ENCODE measurements around the gene CSTF3.

The CSTF3 gene

GRCh38 chr11:33083918-33084317, 77.4 kb downstream of the CSTF3 start:
- H3K9me3 ChIP-seq (ENCODE audit: control insufficient read depth, insufficient read depth, low read depth, low read length): no peaks in the 10 kb centered on the region
- H3K36me3 ChIP-seq (ENCODE audit: control insufficient read depth in 2 of 2, insufficient read depth in 1 of 2, low read length in 2 of 2): peaks cover 5 to 83% of the 10 kb centered on the region in 2 experiments
- H3K27ac ChIP-seq (ENCODE audit: extremely low read depth, low read depth, low read length): no peak overlapping the region
- CTCF ChIA-PET: interaction anchor here (0.6 to 1.0 kb wide), 2 partner anchors 19 to 1212 kb away, joined by 3 to 4 read pairs; no protein-coding TSS in a partner anchor
- H3K4me3 ChIP-seq (ENCODE audit: low read depth, low read length): no peak overlapping the region
- H3K4me1 ChIP-seq (ENCODE audit: control insufficient read depth, insufficient read depth, low read length): no peaks in the 10 kb centered on the region
- POLR2A ChIA-PET: no interaction called here
- no peak for TF ChIP-seq ZIC2 (tag by site-specific recombination; IDR thresholded peaks at IDR 0.05)
- no peak for TF ChIP-seq ZNF426 (tag by site-specific recombination; IDR thresholded peaks at IDR 0.05)
- no peak for TF ChIP-seq ZNF37A (tag by site-specific recombination; IDR thresholded peaks at IDR 0.05)
- no peak for TF ChIP-seq ZFP69B (tag by site-specific recombination; IDR thresholded peaks at IDR 0.05)
- no peak for TF ChIP-seq ZNF561 (tag by site-specific recombination; IDR thresholded peaks at IDR 0.05; ENCODE audit: borderline replicate concordance)
- no peak for TF ChIP-seq RBAK (tag by site-specific recombination; IDR thresholded peaks at IDR 0.05)
- no peak for TF ChIP-seq ZNF211 (tag by site-specific recombination; IDR thresholded peaks at IDR 0.05; ENCODE audit: low read depth)
- TF ChIP-seq MEIS1 (CRISPR knock-in tag; IDR thresholded peaks at IDR 0.05; ENCODE audit: borderline replicate concordance): no peak
- no peak for TF ChIP-seq ZNF792 (tag by site-specific recombination; IDR thresholded peaks at IDR 0.05)
- no peak for TF ChIP-seq ZBTB21 (tag by site-specific recombination; IDR thresholded peaks at IDR 0.05)
- TF ChIP-seq ZSCAN30 (tag by site-specific recombination; IDR thresholded peaks at IDR 0.05): no peak
- no peak for TF ChIP-seq TSHZ1 (tag by site-specific recombination; IDR thresholded peaks at IDR 0.05; ENCODE audit: borderline replicate concordance)
- TF ChIP-seq TRIM28 (IDR thresholded peaks at IDR 0.05; ENCODE audit: borderline replicate concordance, low read length): no peak
- TF ChIP-seq ZNF24 (tag by site-specific recombination; IDR thresholded peaks at IDR 0.05): no peak
- TF ChIP-seq GLIS2 (tag by site-specific recombination; IDR thresholded peaks at IDR 0.05): no peak
- TF ChIP-seq ZNF391 (tag by site-specific recombination; IDR thresholded peaks at IDR 0.05; ENCODE audit: borderline replicate concordance, low read depth): no peak
- no peak for TF ChIP-seq ZNF548 (tag by site-specific recombination; IDR thresholded peaks at IDR 0.05)

- CTCF ChIA-PET: no interaction called here
- H3K36me3 ChIP-seq (ENCODE audit: control insufficient read depth in 2 of 2, insufficient read depth in 1 of 2, low read length in 2 of 2): peaks cover 8 to 79% of the 10 kb centered on the region in 2 experiments
Observed at GRCh38 chr11:33072465-33072864, 88.8 kb downstream of the CSTF3 start.

More at GRCh38 chr11:33072465-33072864, 88.8 kb downstream of the CSTF3 start:
- POLR2A ChIA-PET: no interaction called here
- no peaks in the 10 kb centered on the region for H3K4me1 ChIP-seq (ENCODE audit: control insufficient read depth, insufficient read depth, low read length)
- H3K4me3 ChIP-seq (ENCODE audit: low read depth, low read length): no peak overlapping the region
- H3K9me3 ChIP-seq (ENCODE audit: control insufficient read depth, insufficient read depth, low read depth, low read length): no peaks in the 10 kb centered on the region
- no peak for TF ChIP-seq ZNF426 (tag by site-specific recombination; IDR thresholded peaks at IDR 0.05)
- no peak for TF ChIP-seq GLIS2 (tag by site-specific recombination; IDR thresholded peaks at IDR 0.05)
- no peak for TF ChIP-seq ZNF660 (tag by site-specific recombination; IDR thresholded peaks at IDR 0.05)
- no peak for TF ChIP-seq ZNF148 (tag by site-specific recombination; IDR thresholded peaks at IDR 0.05; ENCODE audit: borderline replicate concordance)
- TF ChIP-seq ZBTB44 (tag by site-specific recombination; IDR thresholded peaks at IDR 0.05): no peak
- TF ChIP-seq ZSCAN30 (tag by site-specific recombination; IDR thresholded peaks at IDR 0.05): no peak
- no peak overlapping the region for H3K27ac ChIP-seq (ENCODE audit: extremely low read depth, low read depth, low read length)
